GM12891 (cell line): ENCODE results near the gene CDH18.

Experiments used
- DNase-seq: peaks from one replicate; pipeline ENCODE4 v3.0.0; 2011; ENCODE audit warnings: low spot score; ENCODE audit not compliant: insufficient read length
- FAIRE-seq: peaks from 2 replicates; lab custom pipeline; 2011; peaks lifted over from hg19 to GRCh38; lab: Jason Lieb, UNC
- PAX5 ChIP-seq: IDR thresholded peaks from 2 replicates; pipeline ENCODE4 v1.6.1; 2011; ENCODE audit warnings: low read length, moderate library complexity, mild to moderate bottlenecking; ENCODE audit not compliant: insufficient read depth, severe bottlenecking
- POLR2A ChIP-seq: IDR thresholded peaks from 2 replicates; pipeline ENCODE4 v1.6.1; 2011; ENCODE audit warnings: low read depth, low read length, control low read depth
- POLR2AphosphoS5 ChIP-seq: IDR thresholded peaks from 2 replicates; pipeline ENCODE4 v1.6.1; 2011; ENCODE audit warnings: low read depth, low read length, control low read depth
- POU2F2 ChIP-seq: IDR thresholded peaks from 2 replicates; pipeline ENCODE4 v1.6.1; 2011; ENCODE audit warnings: low read depth, mild to moderate bottlenecking, control low read depth, low read length, moderate library complexity
- SPI1 ChIP-seq: IDR thresholded peaks from 2 replicates; pipeline ENCODE4 v1.6.1; 2011; ENCODE audit warnings: low read depth, low read length, control low read depth
- TAF1 ChIP-seq: IDR thresholded peaks from 2 replicates; pipeline ENCODE4 v1.6.1; 2011; ENCODE audit warnings: low read depth, low read length, control low read depth

The CDH18 gene

DNA sequence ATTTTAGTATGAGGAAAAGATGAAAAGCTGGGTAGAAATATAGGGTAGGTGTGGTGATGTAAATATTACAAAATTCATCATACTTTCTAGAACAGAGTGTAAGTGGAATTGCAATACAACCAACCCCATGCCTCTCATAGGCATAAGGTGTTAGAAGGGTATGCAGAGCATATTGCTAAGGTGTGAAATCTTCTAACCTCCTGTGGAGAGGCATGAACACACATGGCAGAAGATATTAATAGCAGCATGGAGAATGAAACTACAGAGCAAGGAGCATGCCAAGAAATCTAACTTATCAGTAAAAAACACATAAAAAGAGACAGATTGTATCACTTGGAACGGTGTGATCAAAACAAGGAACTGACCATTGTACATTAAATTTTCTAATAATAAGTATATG is 441.5 kb downstream of the CDH18 start:
- TF ChIP-seq SPI1 (no peak), PAX5 (no peak), POU2F2 (no peak), POLR2AphosphoS5 (no peak), POLR2A (no peak), TAF1 (no peak)
- DNase-seq (no peak), FAIRE-seq (no peak)

DNA sequence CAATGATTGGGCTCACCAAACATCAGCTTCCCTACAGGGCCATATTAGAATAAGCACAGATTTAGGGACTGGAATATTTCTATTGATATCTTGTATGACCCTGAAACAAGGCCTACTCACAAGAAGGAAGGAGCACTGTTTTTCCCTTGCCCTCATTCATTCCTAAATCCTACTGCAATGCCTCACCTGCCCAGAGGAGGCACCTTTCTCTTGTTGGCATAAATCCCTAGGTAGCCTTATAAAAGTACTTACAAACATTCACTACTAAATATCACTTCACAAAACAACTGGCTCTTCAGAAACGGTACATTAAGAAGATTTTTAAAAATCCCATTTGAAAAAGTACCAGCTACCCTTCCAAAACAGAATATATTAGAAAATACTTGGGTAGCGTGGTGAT is 449.4 kb downstream of the CDH18 start:
- FAIRE-seq (no peak), DNase-seq (no peak)
- TF ChIP-seq POLR2AphosphoS5 = no peak
- TF ChIP-seq SPI1 = no peak
- no peak for TF ChIP-seq PAX5
- TF ChIP-seq POLR2A = no peak
- no peak for TF ChIP-seq TAF1
- no peak for TF ChIP-seq POU2F2

DNA sequence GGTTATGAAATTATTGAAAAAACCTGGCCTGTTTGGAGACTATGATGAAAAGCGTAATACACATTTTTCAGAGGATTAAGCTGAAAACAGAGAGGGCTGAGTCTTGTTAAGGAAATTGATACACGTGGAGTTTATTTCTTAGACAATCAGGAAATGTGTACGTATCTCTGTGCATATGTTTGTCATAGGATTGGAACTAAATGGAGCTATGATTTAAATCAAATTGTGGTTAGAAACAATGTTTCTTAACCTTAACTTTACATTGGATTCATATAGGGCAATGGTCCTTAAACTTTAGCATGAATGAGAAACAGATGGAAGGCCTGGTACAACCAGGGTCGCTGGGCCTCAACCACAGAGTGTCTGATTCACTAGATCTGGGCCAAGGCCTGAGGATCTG is 451.6 kb downstream of the CDH18 start:
- FAIRE-seq (no peak), DNase-seq (no peak)
- no peak for TF ChIP-seq POU2F2
- no peak for TF ChIP-seq TAF1
- no peak for TF ChIP-seq POLR2AphosphoS5
- no peak for TF ChIP-seq POLR2A
- no peak for TF ChIP-seq PAX5
- no peak for TF ChIP-seq SPI1

DNA sequence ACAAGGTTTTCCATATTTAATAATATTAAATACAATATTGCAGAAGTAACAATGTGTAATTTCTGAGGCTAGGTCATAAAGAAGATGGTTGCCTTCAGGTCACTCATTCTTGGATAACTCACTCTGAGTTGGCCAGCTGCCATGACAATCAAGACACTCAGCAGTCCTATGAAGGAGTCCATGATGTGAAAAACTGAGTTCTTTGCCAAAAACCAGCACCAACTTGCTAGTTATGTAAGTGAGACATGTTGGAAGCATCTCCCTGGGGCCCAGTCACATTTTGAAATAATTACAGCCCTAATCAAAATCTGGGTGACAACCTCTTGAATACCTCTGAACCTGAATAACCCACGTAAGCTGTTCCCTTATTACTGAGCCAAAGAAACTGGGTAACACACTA is 453.2 kb downstream of the CDH18 start:
- DNase-seq = no peak
- no peak for FAIRE-seq
- no peak for TF ChIP-seq TAF1
- TF ChIP-seq POU2F2 = no peak
- TF ChIP-seq PAX5 = no peak
- no peak for TF ChIP-seq SPI1
- TF ChIP-seq POLR2A = no peak
- no peak for TF ChIP-seq POLR2AphosphoS5

DNA sequence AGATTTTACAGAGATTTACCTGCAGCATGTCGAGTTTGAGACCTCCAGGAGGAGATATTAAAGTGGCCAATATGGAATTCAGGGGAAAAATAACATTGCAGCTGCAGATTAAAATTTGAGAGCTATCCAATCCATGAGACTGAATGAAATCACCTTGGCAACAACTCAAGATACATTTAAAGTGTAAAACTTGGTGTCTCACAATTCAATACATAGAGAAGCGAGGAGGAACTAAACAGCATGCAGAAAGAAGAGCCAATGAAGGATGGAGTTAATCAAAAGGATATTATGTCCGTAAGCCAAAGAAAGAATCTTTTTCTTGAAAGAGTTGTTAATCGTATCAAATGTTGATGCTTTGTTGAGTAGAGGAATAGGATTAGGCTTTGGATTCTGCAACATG is 455.1 kb downstream of the CDH18 start:
- FAIRE-seq = no peak
- no peak for DNase-seq

DNA sequence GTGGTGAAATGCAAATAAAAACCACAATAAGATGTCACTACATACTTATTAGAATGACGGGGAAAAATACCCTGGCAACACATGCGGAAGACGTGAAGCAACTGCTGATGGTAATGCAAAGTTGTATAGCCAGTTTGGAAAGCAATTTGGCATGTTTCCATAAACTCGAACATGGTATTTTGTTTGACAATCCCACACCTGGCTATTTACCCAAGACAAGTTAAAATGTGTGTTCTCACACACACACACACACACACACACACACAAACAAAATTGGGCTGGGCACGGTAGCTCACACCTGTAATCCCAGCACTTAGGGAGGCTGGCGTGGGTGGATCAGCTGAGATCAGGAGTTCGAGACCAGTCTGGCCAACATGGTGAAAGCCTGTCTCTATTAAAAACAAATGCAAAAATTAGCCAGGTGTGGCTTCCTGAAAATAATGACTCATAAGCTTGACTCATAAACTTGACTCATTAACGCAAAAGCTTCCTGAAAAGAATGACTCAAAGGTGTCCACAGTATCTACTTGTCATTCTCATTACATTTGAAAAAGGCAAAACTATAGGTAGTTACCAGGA is 456.5 kb downstream of the CDH18 start:
- DNase-seq (no peak), FAIRE-seq (no peak)

More for the DNA sequence above, 455.1 kb downstream of the CDH18 start:
- TF ChIP-seq PAX5 = no peak
- TF ChIP-seq POLR2AphosphoS5 = no peak
- TF ChIP-seq TAF1 = no peak
- TF ChIP-seq POLR2A = no peak
- no peak for TF ChIP-seq POU2F2
- TF ChIP-seq SPI1 = no peak

DNA sequence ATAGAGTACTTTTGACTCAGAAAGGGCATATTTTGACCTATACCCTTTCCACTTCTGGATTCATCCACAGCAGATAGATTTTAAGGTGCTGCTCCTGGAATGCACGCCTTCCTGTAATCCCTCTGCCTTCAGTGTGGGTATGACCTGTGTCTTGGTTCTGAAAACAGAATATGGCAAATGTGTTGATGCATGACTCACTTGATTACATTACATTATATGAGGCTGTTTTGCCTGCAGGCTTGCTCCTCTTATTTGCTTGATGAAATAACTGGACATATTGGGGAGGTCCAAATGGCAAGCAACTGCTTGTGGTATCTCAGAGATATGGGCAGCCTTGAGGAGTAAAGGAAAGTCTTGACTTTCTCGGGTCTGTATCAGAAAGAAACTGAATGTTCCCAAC is 468.6 kb downstream of the CDH18 start:
- FAIRE-seq (no peak), DNase-seq (no peak)
- TF ChIP-seq POLR2A (no peak), POLR2AphosphoS5 (no peak), TAF1 (no peak), SPI1 (no peak), POU2F2 (no peak), PAX5 (no peak)

More for the DNA sequence above, 456.5 kb downstream of the CDH18 start:
- TF ChIP-seq PAX5 = no peak
- TF ChIP-seq SPI1 = no peak
- no peak for TF ChIP-seq POLR2AphosphoS5
- TF ChIP-seq TAF1 = no peak
- no peak for TF ChIP-seq POLR2A
- TF ChIP-seq POU2F2 = no peak

DNA sequence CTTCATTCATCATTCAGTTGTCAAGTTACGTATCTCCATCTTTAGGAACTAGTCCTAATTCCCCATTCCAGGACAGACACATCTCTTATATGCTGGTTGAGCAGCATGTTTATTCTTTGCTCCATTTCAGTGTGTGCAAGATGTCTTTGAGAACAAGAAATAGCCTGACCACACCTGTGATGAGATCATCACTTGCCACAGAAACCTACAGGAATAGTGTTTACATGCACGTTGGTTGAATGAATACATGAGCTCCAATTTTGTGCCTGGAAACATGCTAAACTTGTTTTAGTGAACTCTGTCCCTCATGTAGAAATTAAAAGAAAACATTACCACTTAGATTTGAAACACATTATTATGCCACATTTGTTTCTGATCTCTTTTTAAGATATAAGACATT is 489.1 kb downstream of the CDH18 start:
- no peak for FAIRE-seq
- DNase-seq = no peak
- TF ChIP-seq POLR2A (no peak), POU2F2 (no peak), TAF1 (no peak), SPI1 (no peak), POLR2AphosphoS5 (no peak), PAX5 (no peak)

DNA sequence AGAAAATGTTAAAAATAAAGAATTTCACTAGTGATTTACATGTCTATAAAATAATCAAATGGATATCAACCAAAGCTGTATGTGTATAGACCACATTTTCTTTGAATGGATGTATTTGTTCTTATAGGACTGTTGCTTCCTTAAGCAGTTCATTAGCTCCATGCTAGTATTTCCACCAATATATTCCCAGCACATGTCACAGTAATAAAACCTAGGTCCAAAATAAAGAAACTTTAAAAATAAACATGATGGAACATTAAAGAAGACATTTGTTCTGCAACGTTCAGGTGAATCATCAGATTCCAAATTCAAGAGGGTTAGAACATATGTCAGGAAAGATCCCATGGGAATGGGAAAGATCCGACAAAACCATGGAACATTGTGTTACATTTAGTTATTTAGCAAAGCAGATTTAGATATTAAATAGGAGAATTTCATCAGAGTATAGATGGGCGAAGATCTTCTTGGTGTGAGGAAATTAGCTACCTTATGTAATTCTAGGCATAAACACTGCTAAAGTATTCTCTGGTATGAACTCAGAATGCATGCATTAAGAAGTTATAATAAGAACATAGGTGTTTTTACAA is 490.7 kb downstream of the CDH18 start:
- FAIRE-seq (no peak), DNase-seq (no peak)
- TF ChIP-seq POLR2AphosphoS5 (no peak), POLR2A (no peak), POU2F2 (no peak), PAX5 (no peak), SPI1 (no peak)
